SK-N-SH (cell line): ENCODE data around the gene RNF32.

Experiments used
- CHD2 ChIP-seq: fragments of 150-350 bp; IDR thresholded peaks from 2 replicates; pipeline ENCODE4 v1.6.1; 2018; ENCODE audit warnings: low read length; ENCODE audit not compliant: partially characterized antibody
- CTCF ChIP-seq: fragments of 200-600 bp; sonication (generic); IDR thresholded peaks from 2 replicates; pipeline ENCODE4 v1.6.1; 2017; ENCODE audit warnings: antibody characterized with exemption, mild to moderate bottlenecking, moderate library complexity
- EP300 ChIP-seq, 2 experiments: IDR thresholded peaks; 2 replicates each; pipeline versions ENCODE4 v1.4.0 to v1.6.1; 2012; ENCODE audit warnings: borderline replicate concordance in 1 of 2, low read depth in 1 of 2, low read length in 1 of 2
- EZH2phosphoT487 ChIP-seq: fragments of 200-600 bp; sonication (generic); IDR thresholded peaks from 2 replicates; pipeline ENCODE4 v1.6.1; 2017; ENCODE audit warnings: low read depth, mixed run types, mild to moderate bottlenecking, antibody characterized with exemption, moderate library complexity, borderline replicate concordance
- IRF3 ChIP-seq: fragments of 150-350 bp; IDR thresholded peaks from 2 replicates; pipeline ENCODE4 v1.6.1; 2016; ENCODE audit warnings: mild to moderate bottlenecking, low read depth, low read length
- MAX ChIP-seq: IDR thresholded peaks from 2 replicates; pipeline ENCODE4 v1.4.0; 2012; ENCODE audit warnings: low read depth
- POLR2AphosphoS5 ChIP-seq: IDR thresholded peaks from 2 replicates; pipeline ENCODE4 v1.6.1; 2012; ENCODE audit warnings: low read depth, low read length
- SIN3A ChIP-seq: IDR thresholded peaks from 2 replicates; pipeline ENCODE4 v1.6.1; 2012; ENCODE audit warnings: low read depth, mild to moderate bottlenecking, low read length, moderate library complexity, borderline replicate concordance
- SMC3 ChIP-seq: IDR thresholded peaks from 2 replicates; pipeline ENCODE4 v1.6.1; 2012; ENCODE audit warnings: low read depth, low read length, improper control_type of control experiment
- TAF1 ChIP-seq: IDR thresholded peaks from 2 replicates; pipeline ENCODE4 v1.6.1; 2012; ENCODE audit warnings: low read depth, mild to moderate bottlenecking, low read length, moderate library complexity, borderline replicate concordance
- USF2 ChIP-seq: fragments of 150-350 bp; IDR thresholded peaks from 2 replicates; pipeline ENCODE4 v1.6.1; 2017; ENCODE audit warnings: antibody characterized with exemption, low read length, low read depth, borderline replicate concordance

- TF ChIP-seq CHD2 (no peak), TAF1 (no peak), CTCF (no peak), EP300 (IDR thresholded peaks at IDR 0.05; ENCODE audit: borderline replicate concordance in 1 of 2, low read depth in 1 of 2, low read length in 1 of 2) (no peak), MAX (no peak), USF2 (no peak), POLR2AphosphoS5 (no peak), EZH2phosphoT487 (no peak), IRF3 (no peak), SIN3A (no peak), SMC3 (no peak)
Observed at GRCh38 chr7:156607332-156608172, 33.0 kb upstream of the RNF32 start.
